ENCODE data around the gene PIPOX. TPM values are rescaled to one million over a fixed set of nuclear protein-coding genes. Genes with fewer than 3 reads are reported as not detected.

The PIPOX gene
- total and polyA plus RNA-seq, 2 donors (not counting 1 experiment from before 2014, with no cell fraction given) = 0.20 to 0.83 TPM

- Histone ChIP-seq H3K4me1 (ENCODE audit: control insufficient read depth, extremely low read depth, insufficient read depth, low read length) (no peaks in the 10 kb centered on the region), H3K36me3 (ENCODE audit: control insufficient read depth, insufficient read depth, low read length) (no peaks in the 10 kb centered on the region), H3K79me2 (ENCODE audit: control insufficient read depth, insufficient read depth, low read length) (no peaks in the 10 kb centered on the region), H2AFZ (ENCODE audit: low read length) (no peak overlapping the region), H3K4me2 (ENCODE audit: extremely low read depth, insufficient read depth, low read length) (no peak overlapping the region), H3K4me3 (replicated peaks in 1 of 4; ENCODE audit: control extremely low read depth in 1 of 4, insufficient read depth in 1 of 4, low read depth in 3 of 4, low read length in 4 of 4) (no peak overlapping the region), H4K20me1 (ENCODE audit: control insufficient read depth, extremely low read depth, insufficient read depth, low read length) (no peaks in the 10 kb centered on the region), H3K27ac (ENCODE audit: insufficient read depth, low read length) (no peak overlapping the region), H3K9me3 (ENCODE audit: control insufficient read depth, insufficient read depth, low read depth, low read length) (no peaks in the 10 kb centered on the region), H3K9ac (ENCODE audit: insufficient read depth, low read length) (no peak overlapping the region), H3K27me3 (ENCODE audit: control insufficient read depth, insufficient read depth, low read length) (peaks cover 8% of the 10 kb centered on the region)
- no peak for DNase-seq (ENCODE audit: low read depth in 2 of 2)
- TF ChIP-seq CTCF (conservative IDR thresholded peaks at IDR 0.05 in 1 of 2, IDR thresholded peaks at IDR 0.05 in 1 of 2; ENCODE audit: low read depth in 1 of 2, low read length in 2 of 2) (no peak), EZH2 (IDR thresholded peaks at IDR 0.05; ENCODE audit: low read length, missing control alignments) (no peak)
These were observed 701 bp downstream of the PIPOX start for GRCh38 chr17:29043539-29044145.

GRCh38 chr17:29045026-29045425 is 2.1 kb downstream of the PIPOX start:
- Histone ChIP-seq H3K4me1 (ENCODE audit: control insufficient read depth, extremely low read depth, insufficient read depth, low read length) (no peaks in the 10 kb centered on the region), H2AFZ (ENCODE audit: low read length) (no peak overlapping the region), H3K27me3 (ENCODE audit: control insufficient read depth, insufficient read depth, low read length) (peaks cover 9% of the 10 kb centered on the region), H3K27ac (ENCODE audit: insufficient read depth, low read length) (no peak overlapping the region), H4K20me1 (ENCODE audit: control insufficient read depth, extremely low read depth, insufficient read depth, low read length) (no peaks in the 10 kb centered on the region), H3K79me2 (ENCODE audit: control insufficient read depth, insufficient read depth, low read length) (no peaks in the 10 kb centered on the region), H3K9ac (ENCODE audit: insufficient read depth, low read length) (no peak overlapping the region), H3K9me3 (ENCODE audit: control insufficient read depth, insufficient read depth, low read depth, low read length) (no peaks in the 10 kb centered on the region), H3K36me3 (ENCODE audit: control insufficient read depth, insufficient read depth, low read length) (no peaks in the 10 kb centered on the region), H3K4me2 (ENCODE audit: extremely low read depth, insufficient read depth, low read length) (no peak overlapping the region), H3K4me3 (replicated peaks in 1 of 4; ENCODE audit: control extremely low read depth in 1 of 4, insufficient read depth in 1 of 4, low read depth in 3 of 4, low read length in 4 of 4) (no peak overlapping the region)
- DNase-seq (ENCODE audit: low read depth in 2 of 2) = no peak
- TF ChIP-seq EZH2 (IDR thresholded peaks at IDR 0.05; ENCODE audit: low read length, missing control alignments) = no peak

GRCh38 chr17:29045734-29046472 is 3.0 kb downstream of the PIPOX start:
- H3K27me3 ChIP-seq (ENCODE audit: control insufficient read depth, insufficient read depth, low read length) = peaks cover 9% of the 10 kb centered on the region
- H3K9ac ChIP-seq (ENCODE audit: insufficient read depth, low read length) = no peak overlapping the region
- H3K79me2 ChIP-seq (ENCODE audit: control insufficient read depth, insufficient read depth, low read length) = no peaks in the 10 kb centered on the region
- no peak overlapping the region for H3K27ac ChIP-seq (ENCODE audit: insufficient read depth, low read length)
- no peaks in the 10 kb centered on the region for H4K20me1 ChIP-seq (ENCODE audit: control insufficient read depth, extremely low read depth, insufficient read depth, low read length)
- H2AFZ ChIP-seq (ENCODE audit: low read length) = no peak overlapping the region
- TF ChIP-seq EZH2 (IDR thresholded peaks at IDR 0.05; ENCODE audit: low read length, missing control alignments) (no peak), CTCF (conservative IDR thresholded peaks at IDR 0.05 in 1 of 2, IDR thresholded peaks at IDR 0.05 in 1 of 2; ENCODE audit: low read depth in 1 of 2, low read length in 2 of 2) (no peak)
- DNase-seq (ENCODE audit: low read depth in 2 of 2) = no peak
- H3K9me3 ChIP-seq (ENCODE audit: control insufficient read depth, insufficient read depth, low read depth, low read length) = no peaks in the 10 kb centered on the region
- H3K36me3 ChIP-seq (ENCODE audit: control insufficient read depth, insufficient read depth, low read length) = no peaks in the 10 kb centered on the region
- H3K4me1 ChIP-seq (ENCODE audit: control insufficient read depth, extremely low read depth, insufficient read depth, low read length) = no peaks in the 10 kb centered on the region
- H3K4me2 ChIP-seq (ENCODE audit: extremely low read depth, insufficient read depth, low read length) = no peak overlapping the region
- H3K4me3 ChIP-seq (replicated peaks in 1 of 4; ENCODE audit: control extremely low read depth in 1 of 4, insufficient read depth in 1 of 4, low read depth in 3 of 4, low read length in 4 of 4) = no peak overlapping the region

Data from fibroblast of lung (primary cell).